Thymus (tissue), 11 donors: Measurements from ENCODE around the gene FPGS. TPM values are rescaled to one million over a fixed set of nuclear protein-coding genes. Genes with fewer than 3 reads are reported as not detected.

ENCODE experiments used
- DNase-seq, 9 donors: peaks; one replicate each; pipeline ENCODE4 v3.0.0-alpha.2; 2013; ENCODE audit warnings: low spot score in 9 of 9, low read depth in 6 of 9, missing footprints in 1 of 9
- H3K27ac ChIP-seq, 2 donors: one replicate each; pipeline ENCODE4 v1.5.1; 2013; ENCODE audit warnings: control low read depth in 1 of 2, low read depth in 1 of 2, low read length in 1 of 2, mild to moderate bottlenecking in 1 of 2, moderate library complexity in 1 of 2
- H3K27me3 ChIP-seq, 2 donors: one replicate each; pipeline ENCODE4 v1.5.1; 2013; ENCODE audit warnings: low read length in 1 of 2; ENCODE audit not compliant: control insufficient read depth in 2 of 2, insufficient read depth in 1 of 2
- H3K36me3 ChIP-seq, 2 donors: one replicate each; pipeline ENCODE4 v1.5.1; 2013; ENCODE audit warnings: low read length in 1 of 2, mild to moderate bottlenecking in 1 of 2, moderate library complexity in 1 of 2; ENCODE audit not compliant: control insufficient read depth in 2 of 2, insufficient read depth in 2 of 2
- H3K4me1 ChIP-seq, 2 donors: one replicate each; pipeline ENCODE4 v1.5.1; 2013; ENCODE audit warnings: low read length in 2 of 2; ENCODE audit not compliant: control insufficient read depth in 2 of 2, insufficient read depth in 2 of 2
- H3K4me3 ChIP-seq, 2 donors: one replicate each; pipeline ENCODE4 v1.5.1; 2013; ENCODE audit warnings: low read length in 2 of 2, control low read depth in 1 of 2, mild to moderate bottlenecking in 1 of 2
- H3K9me3 ChIP-seq, 2 donors: one replicate each; pipeline ENCODE4 v1.5.1; 2013; ENCODE audit warnings: low read length in 1 of 2, mild to moderate bottlenecking in 1 of 2; ENCODE audit not compliant: control insufficient read depth in 2 of 2, insufficient read depth in 1 of 2
- WGBS: extraction: QIAGEN DNeasy Blood & Tissue Kit; methylation state at CpG from one replicate; pipeline ENCODE4 v1.1.7; 2013; 5-methylcytosine and 5-hydroxymethylcytosine counted together
- polyA plus RNA-seq: library from polyadenylated mRNA; stranded (reverse); fragments of 200-250 nt; gene quantifications from one replicate; pipeline ENCODE4 v1.2.3, GENCODE V29; 2013
- total RNA-seq: library from RNA; stranded (reverse); fragments of 120-200 nt; gene quantifications from one replicate; pipeline ENCODE4 v1.2.4, GENCODE V29; 2013
- donor health status: healthy.

The FPGS gene
- total and polyA plus RNA-seq, 2 donors = 30.4 to 48.4 TPM

DNA sequence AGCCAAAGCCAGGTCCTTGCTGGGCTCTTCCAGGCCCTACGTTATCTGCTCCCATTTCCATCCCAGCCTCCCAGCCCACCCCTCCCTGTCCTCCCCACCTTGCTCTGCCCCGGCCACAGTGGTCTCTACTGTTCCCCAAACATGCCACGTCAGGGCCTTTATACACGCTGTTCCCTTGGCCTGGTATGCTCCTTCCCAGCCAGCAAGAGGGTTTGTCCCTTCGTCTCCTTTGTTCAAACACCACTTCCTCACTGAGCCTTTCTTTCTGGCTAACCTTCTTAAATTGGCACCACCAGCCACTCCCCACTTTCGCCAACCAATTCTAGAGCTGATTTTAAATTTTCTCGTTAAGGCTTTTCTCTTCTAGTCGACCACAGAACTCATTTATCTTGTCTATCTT lies 34.0 kb upstream of the FPGS start:
- peaks cover 69 to 79% of the 10 kb centered on the region in 2 donors for H3K36me3 ChIP-seq
- no peak for DNase-seq
- H3K27me3 ChIP-seq = no peaks in the 10 kb centered on the region
- no peak overlapping the region for H3K4me3 ChIP-seq
- peaks cover 38 to 76% of the 10 kb centered on the region in 2 donors for H3K4me1 ChIP-seq
- H3K27ac ChIP-seq = peak overlapping the region in 1 of 2 donors; percentile 48
- no peaks in the 10 kb centered on the region for H3K9me3 ChIP-seq
- 85% methylated on average over 8 of the region's 8 CpGs for WGBS

DNA sequence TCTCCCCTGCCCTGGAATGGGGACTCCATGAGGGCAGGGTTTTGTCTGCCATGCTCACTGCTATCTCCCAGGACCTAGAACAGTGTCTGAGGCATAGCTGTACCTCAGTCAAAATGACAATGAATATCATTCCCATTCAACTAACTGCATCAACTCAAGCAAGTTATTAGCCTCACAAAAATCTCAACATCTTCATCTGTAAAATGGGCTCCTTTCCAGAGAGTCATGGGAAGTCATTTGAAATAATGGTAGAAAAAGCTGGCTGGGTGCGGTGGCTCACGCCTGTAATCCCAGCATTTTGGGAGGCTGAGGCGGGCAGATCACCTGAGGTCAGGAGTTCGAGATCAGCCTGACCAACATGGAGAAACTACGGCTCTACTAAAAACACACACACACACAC lies 33.6 kb upstream of the FPGS start:
- H3K4me3 ChIP-seq = no peak overlapping the region
- peaks cover 69 to 82% of the 10 kb centered on the region in 2 donors for H3K36me3 ChIP-seq
- 96% methylated on average over 5 of the region's 5 CpGs for WGBS
- no peaks in the 10 kb centered on the region for H3K9me3 ChIP-seq
- no peak for DNase-seq
- no peaks in the 10 kb centered on the region for H3K27me3 ChIP-seq
- H3K27ac ChIP-seq = peak overlapping the region in 1 of 2 donors; percentile 1
- peaks cover 41 to 78% of the 10 kb centered on the region in 2 donors for H3K4me1 ChIP-seq

DNA sequence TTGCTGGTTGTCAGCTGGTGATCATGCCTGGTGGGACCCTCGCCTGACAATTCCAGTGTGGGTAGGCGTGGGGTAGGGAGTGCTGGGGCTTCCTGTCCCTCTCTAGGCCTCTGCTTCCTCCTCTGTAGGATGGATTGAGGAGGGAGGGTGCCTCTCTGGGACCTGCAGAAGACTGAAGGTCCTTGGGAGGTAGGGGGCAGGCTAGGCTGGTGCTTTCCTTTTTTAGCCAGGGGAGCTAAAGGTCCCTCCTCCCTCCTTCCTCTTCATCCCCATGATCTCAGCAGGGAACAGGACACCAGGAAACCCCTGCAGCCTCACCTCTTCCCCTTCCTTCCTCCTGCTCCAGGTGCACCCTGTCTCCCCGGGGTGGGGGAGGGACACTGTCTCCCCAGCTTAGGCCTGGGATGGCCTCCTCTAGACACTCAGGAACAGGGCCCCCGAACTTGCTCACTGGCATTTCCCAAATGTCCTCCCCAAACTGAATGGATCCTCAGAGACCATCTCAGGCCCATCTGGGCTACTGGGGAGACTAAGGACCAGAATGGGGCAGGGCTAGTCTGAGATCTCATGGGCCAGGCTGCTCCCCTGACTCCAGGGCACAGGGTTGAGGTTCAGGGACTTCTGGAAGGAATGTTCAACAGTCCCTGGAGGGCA lies 32.6 kb upstream of the FPGS start:
- peak in 2 of 9 donors; percentile 42 to 57 for DNase-seq
- peaks cover 49 to 82% of the 10 kb centered on the region in 2 donors for H3K4me1 ChIP-seq
- peak overlapping the region; percentile 85 to 87 for H3K27ac ChIP-seq
- no peaks in the 10 kb centered on the region for H3K27me3 ChIP-seq
- no peaks in the 10 kb centered on the region for H3K9me3 ChIP-seq
- H3K4me3 ChIP-seq = peak overlapping the region; percentile 55 to 59
- H3K36me3 ChIP-seq = peaks cover 65 to 86% of the 10 kb centered on the region in 2 donors
- 11% methylated on average over 4 of the region's 4 CpGs for WGBS

DNA sequence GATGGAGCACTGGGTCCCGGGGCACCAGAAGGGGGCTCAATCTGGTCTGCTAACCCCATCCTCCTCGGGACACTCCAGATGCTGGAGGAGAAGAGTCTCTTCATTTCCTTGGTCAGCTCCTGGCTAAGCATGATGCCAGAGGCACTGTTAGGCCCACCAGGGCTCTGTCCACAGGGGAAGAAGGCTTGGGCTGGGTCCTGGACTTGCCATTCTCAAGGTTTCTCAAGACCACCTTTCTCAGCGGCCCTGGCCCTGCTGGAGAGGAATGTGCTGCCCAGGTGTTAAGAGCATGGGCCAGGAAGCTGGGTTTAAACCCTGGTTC lies 32.1 kb upstream of the FPGS start:
- no peaks in the 10 kb centered on the region for H3K9me3 ChIP-seq
- DNase-seq = no peak
- H3K27ac ChIP-seq = peak overlapping the region; percentile 85 to 87
- H3K4me3 ChIP-seq = peak overlapping the region; percentile 55 to 59
- H3K36me3 ChIP-seq = peaks cover 61 to 82% of the 10 kb centered on the region in 2 donors
- H3K27me3 ChIP-seq = no peaks in the 10 kb centered on the region
- WGBS = 48% methylated on average over 3 of the region's 3 CpGs
- peaks cover 50 to 87% of the 10 kb centered on the region in 2 donors for H3K4me1 ChIP-seq

DNA sequence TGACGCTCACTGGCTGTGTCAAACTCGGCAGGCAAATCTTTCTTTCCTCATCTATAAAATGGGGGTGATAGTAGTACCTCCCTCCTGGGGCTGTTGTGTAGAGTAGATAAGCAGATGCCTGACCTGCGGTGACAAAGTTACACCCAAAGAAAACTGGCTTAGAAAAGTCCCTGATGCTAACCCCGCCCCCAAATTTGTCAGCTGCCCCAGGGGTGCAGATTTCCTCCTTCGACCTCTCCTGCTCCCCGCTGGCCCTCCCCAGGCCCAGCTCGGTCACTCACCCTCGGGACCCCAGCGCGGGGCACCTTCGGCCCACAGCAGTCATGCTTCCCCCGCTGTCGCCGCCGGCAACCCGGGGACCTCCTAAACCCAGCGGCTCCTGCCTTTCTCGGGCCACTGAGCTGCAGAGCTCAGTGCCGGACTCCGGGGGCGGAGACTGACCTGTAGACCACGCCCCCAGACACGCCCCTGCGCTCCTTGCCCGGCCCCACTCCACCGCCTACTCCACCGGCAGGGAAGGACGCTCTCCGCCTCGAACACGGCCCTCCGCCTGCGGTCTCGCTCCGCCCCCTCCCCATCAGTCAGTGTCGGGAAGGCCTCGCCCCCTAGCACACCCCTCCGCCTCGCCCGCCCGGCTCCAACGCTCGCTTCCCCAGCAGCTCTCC lies 31.6 kb upstream of the FPGS start:
- peak in 8 of 9 donors; percentile 91 to 98 (median 95) for DNase-seq
- Histone ChIP-seq H3K27ac (peak overlapping the region; percentile 85 to 87), H3K9me3 (no peaks in the 10 kb centered on the region), H3K36me3 (peaks cover 58 to 78% of the 10 kb centered on the region in 2 donors), H3K4me3 (peak overlapping the region; percentile 55 to 59), H3K27me3 (no peaks in the 10 kb centered on the region), H3K4me1 (peaks cover 50 to 92% of the 10 kb centered on the region in 2 donors)
- 7% methylated on average over 43 of the region's 43 CpGs for WGBS

DNA sequence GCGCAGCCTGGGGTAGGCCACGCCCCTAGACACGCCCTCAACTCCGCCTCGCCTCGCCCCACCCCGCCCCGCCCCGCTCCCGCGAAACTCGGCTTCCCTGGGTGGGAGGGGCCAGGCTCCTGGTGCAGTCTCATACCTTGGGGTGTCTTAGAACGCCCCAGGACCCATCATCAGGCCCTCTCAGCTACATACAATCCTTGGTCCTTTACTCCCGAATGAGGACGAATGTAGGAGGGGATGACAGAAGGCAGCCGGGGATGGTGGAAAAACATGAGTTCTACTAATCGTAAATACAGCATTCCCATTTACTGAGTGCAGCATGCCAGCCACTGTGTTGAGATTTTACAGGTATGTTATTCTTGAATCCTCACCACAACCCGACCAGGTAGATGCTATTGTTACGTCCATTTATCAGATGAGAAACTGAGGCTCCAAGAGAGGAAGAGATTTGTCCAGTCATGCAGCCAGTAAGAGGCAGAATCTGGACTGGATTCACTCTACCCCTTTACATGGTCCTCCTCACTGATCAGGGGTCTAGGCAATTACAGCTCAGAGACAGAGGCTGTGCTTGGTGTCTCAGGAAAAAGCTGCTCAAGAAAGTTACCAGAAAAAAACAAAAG lies 31.0 kb upstream of the FPGS start:
- Histone ChIP-seq H3K9me3 (no peaks in the 10 kb centered on the region), H3K4me1 (peaks cover 50 to 93% of the 10 kb centered on the region in 2 donors), H3K27ac (peak overlapping the region; percentile 19 to 89), H3K4me3 (peak overlapping the region in 1 of 2 donors; percentile 55), H3K36me3 (peaks cover 52 to 72% of the 10 kb centered on the region in 2 donors), H3K27me3 (no peaks in the 10 kb centered on the region)
- WGBS = 19% methylated on average over 19 of the region's 19 CpGs
- DNase-seq = peak in 1 of 9 donors; percentile 93

DNA sequence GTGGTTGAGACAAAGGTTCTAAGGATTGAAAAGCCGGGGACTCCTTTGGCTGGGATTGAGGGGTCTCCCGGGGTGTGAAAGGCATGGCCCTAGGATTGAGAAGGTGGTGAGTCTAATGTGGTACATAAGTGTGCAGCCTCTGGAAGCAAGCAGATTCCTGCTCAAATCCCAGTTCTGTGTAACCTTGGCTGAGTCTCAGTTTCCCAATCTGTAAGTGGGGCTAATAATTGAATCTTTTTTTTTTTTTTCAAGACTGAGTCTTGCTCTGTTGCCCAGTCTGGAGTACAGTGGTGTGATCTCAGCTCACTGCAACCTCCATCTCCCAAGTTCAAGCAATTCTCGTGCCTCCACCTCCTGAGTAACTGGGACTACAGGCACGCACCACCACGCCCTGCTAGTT lies 30.1 kb upstream of the FPGS start:
- no peak overlapping the region for H3K4me3 ChIP-seq
- H3K27me3 ChIP-seq = no peaks in the 10 kb centered on the region
- no peaks in the 10 kb centered on the region for H3K9me3 ChIP-seq
- peak overlapping the region in 1 of 2 donors; percentile 74 for H3K27ac ChIP-seq
- peaks cover 43 to 62% of the 10 kb centered on the region in 2 donors for H3K36me3 ChIP-seq
- WGBS = 98% methylated on average over 5 of the region's 5 CpGs
- peaks cover 45 to 84% of the 10 kb centered on the region in 2 donors for H3K4me1 ChIP-seq
- no peak for DNase-seq

DNA sequence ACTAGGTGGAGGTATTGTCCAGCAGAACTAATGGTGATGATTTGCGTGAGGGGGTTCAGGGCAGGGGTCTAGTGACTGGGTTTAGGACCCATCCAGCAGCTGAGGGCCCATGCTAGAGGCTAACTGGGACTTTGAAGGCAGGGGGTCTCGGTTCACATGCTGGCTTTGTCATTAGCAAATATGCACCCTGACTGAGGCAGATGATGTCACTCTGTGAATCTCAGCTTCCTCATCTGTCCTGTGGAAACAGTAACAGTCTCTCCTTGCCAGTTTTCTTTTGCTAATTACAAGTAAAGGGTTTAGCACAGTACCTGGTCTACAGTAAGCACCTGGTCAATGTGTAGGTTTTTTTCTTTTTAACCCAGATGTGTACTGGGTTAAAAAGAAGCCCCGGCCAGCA lies 29.4 kb upstream of the FPGS start:
- peaks cover 36 to 56% of the 10 kb centered on the region in 2 donors for H3K36me3 ChIP-seq
- H3K27ac ChIP-seq = peak overlapping the region in 1 of 2 donors; percentile 74
- DNase-seq = no peak
- H3K9me3 ChIP-seq = no peaks in the 10 kb centered on the region
- no peak overlapping the region for H3K4me3 ChIP-seq
- H3K27me3 ChIP-seq = no peaks in the 10 kb centered on the region
- H3K4me1 ChIP-seq = peaks cover 38 to 77% of the 10 kb centered on the region in 2 donors
- 95% methylated on average over 3 of the region's 3 CpGs for WGBS

DNA sequence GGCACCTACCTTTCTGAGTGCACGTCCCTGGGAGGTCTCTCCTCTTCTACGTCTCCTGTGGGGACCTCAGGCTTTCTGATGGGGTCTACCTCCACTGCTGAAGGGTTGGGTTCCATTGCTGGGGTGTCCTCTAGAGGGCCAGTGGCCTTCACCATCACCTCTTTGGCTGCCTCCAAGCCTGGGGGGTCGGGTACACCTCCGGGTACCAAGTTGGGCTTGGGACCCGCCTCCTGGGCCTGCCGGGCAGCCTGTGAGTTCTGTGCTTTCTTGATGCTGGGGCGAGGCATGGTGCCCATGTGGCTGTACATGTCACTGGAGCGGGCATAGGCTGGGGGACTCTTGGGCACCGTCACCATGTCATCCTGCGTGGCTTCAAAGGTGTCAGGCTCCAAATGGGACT lies 28.7 kb upstream of the FPGS start:
- no peak overlapping the region for H3K4me3 ChIP-seq
- peaks cover 36 to 51% of the 10 kb centered on the region in 2 donors for H3K36me3 ChIP-seq
- no peaks in the 10 kb centered on the region for H3K9me3 ChIP-seq
- H3K27ac ChIP-seq = peak overlapping the region; percentile 65 to 68
- H3K4me1 ChIP-seq = peaks cover 33 to 75% of the 10 kb centered on the region in 2 donors
- WGBS = 96% methylated on average over 10 of the region's 10 CpGs
- DNase-seq = no peak
- no peaks in the 10 kb centered on the region for H3K27me3 ChIP-seq
